ENCODE measurements around the gene TMEM117.
"Not testable (repeated sequence)": the region's sequence is repeated elsewhere in the genome, so short reads cannot be mapped to it uniquely, and the experiment has no call there.

The TMEM117 gene

GRCh38 chr12:44299524-44299923 lies 463.6 kb downstream of the TMEM117 start:
- no peak for DNase-seq (ENCODE audit: low spot score)

- no peak for DNase-seq (ENCODE audit: low spot score)
These were observed 471.8 kb downstream of the TMEM117 start for GRCh38 chr12:44307506-44308168.

DNA sequence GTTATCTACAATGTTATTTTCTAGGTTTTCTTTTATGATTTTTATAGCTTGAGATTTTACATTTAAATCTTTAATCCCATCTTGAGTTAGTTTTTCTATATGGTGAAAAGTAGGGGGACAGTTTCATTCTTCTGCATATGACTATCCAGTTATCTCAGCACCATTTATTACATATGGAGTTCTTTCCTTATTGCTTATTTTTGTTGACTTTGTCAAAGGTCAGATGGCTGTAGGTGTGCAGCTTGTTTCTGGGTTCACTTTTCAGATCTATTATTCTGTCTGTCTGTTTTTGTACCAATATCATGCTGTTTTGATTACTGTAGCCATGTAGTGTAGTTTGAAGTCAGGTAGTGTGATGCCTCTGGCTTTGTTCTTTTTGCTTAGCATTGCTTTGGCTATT lies 477.3 kb downstream of the TMEM117 start:
- DNase-seq (ENCODE audit: low spot score) = no peak

DNA sequence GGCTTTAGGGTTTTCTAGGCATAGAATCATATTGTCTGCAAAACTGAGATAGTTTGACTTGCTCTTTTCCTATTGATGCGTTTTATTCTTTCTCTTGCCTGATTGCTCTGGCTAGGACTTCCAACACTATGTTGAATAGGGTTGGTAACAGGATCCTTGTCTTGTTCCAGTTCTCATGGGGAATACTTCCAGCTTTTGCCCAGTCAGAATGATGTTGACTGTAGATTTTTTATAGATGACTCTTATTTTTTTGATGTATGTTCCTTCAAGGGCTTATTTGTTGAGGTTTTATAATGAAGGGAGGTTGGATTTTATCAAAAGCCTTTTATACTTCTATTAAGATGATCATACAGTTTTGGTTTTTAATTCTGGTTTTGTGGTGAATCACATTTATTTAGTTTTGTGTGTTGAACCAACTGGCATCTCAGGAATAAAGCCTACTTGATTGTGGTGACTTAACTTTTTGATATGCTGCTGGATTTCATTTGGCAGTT lies 478.2 kb downstream of the TMEM117 start:
- DNase-seq (ENCODE audit: low spot score) = no peak

DNA sequence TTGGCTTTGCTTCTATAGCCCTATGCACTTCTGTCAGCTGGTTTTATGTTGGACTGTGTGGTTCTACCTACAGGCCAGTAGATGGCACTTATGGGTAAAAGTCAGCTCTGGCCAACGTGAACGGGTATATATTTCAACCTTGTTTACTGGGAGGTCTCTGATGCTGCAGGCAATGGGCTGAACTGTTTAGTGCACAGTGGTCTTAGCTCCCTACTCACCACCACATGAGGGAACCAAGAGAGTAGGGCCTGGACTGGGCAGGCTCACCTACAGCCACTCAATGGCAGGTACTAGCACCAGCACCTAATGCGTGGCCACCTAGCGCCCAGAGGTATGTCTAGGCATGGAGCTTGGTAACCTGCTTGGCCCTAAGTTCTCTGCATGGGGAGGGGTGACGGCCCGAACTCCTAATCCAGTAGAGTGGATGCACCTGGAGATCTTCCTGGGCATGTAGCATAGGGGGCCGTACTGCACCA lies 481.8 kb downstream of the TMEM117 start:
- no peak for DNase-seq (ENCODE audit: low spot score)

GRCh38 chr12:44331269-44331668 lies 495.4 kb downstream of the TMEM117 start:
- no peak for DNase-seq (ENCODE audit: low spot score)

DNA sequence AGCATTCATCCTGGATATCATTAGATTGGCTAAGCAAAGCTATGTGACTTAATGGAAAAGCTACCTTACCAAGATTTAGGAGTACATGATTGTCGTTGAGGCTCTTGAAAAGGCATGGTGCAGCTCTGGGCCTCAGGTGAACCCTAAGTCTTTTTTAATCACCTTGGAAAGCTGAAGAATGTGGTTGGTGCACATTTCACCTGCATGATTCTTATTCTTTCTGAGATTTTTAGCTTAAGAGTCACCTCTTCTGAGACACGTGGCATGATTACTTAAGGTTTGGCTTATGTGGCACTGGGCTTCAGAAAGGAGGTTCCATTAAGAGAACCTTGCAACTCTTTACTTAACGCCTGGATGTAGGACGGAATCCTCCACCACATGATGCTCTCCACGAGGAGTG lies 498.5 kb downstream of the TMEM117 start:
- DNase-seq (ENCODE audit: low spot score) = no peak

- DNase-seq (ENCODE audit: low spot score) = no peak
These were observed 499.1 kb downstream of the TMEM117 start for GRCh38 chr12:44335030-44335429.

GRCh38 chr12:44336577-44336976 lies 500.7 kb downstream of the TMEM117 start:
- no peak for DNase-seq (ENCODE audit: low spot score)

GRCh38 chr12:44342371-44342770 lies 506.5 kb downstream of the TMEM117 start:
- no peak for DNase-seq (ENCODE audit: low spot score)

DNA sequence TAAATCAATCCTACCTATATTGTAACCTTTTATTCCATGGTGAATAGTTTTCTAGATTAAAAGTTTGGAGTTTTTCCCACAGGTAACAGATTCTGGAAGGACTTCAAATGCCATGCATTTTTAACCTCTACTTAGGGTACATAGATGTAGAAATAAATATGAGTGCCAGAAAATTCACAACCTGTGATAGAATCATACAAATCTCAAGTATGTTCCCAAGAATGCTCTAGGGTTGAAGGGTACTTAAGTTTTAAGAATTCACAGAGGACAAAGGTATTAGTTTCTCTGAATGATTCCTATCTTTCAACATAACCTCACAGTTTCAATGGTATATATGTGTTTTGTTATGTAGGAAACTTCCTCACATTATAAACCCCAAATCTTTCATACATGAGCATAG lies 511.3 kb downstream of the TMEM117 start:
- DNase-seq (ENCODE audit: low spot score) = no peak

DNA sequence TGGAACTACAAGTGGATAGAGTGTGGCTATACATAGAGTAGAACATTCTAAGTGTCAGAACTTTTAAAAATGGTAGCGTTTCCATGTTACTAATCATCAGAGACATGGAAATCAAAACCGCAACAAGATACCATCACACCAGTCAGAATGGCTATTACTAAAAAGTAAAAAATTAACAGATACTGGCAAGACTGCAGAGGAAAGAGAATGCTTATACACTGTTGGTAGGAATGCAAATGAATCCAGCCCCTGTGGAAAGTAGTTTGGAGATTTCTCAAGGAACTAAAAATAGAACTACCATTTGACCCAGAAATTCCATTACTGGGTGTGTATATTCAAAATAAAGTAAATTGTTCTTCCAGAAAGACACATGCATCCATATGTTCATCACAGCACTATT lies 521.6 kb downstream of the TMEM117 start:
- no peak for DNase-seq (ENCODE audit: low spot score)

GRCh38 chr12:44358636-44359035 lies 522.8 kb downstream of the TMEM117 start:
- no peak for DNase-seq (ENCODE audit: low spot score)

DNA sequence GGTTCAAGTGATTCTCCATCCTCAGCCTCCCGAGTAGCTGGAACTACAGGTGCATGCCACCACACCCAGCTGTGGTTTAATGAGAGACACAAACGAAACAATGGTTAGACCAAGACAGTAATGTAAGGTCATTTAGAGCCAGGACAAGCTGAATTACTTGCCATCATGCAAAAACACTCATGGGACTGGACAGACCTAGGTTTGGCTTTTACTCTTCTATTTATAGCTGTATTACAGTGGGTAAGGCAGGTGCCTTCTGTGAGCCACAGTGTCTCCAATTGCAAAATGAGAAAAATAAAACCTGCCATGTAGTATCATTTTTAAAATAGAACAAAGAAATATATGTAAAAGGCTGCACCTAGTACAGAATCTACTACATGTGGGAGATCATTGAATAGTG lies 527.1 kb downstream of the TMEM117 start:
- DNase-seq (ENCODE audit: low spot score) = no peak

GRCh38 chr12:44367136-44367535 lies 531.3 kb downstream of the TMEM117 start:
- DNase-seq (ENCODE audit: low spot score) = no peak

DNA sequence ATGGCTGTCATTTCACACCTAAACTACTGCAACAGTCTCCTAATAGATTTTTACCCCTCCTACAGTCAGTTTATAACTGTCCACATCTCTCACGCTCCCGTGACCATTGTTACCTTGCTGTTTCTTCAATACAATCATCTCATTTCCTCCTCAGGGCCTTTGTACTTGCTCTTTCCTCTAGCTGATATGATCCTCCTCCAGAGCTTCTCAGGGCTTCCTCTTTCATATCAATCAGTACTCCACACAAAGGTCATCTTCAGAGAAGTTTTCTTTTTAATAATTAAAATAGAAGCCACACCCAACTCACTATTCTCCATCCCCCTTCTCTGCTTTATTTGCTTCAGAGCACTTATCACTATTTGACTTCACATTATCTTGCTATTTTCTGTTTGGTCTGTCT lies 532.0 kb downstream of the TMEM117 start:
- DNase-seq (ENCODE audit: low spot score) = no peak

GRCh38 chr12:44369998-44370397 lies 534.1 kb downstream of the TMEM117 start:
- no peak for DNase-seq (ENCODE audit: low spot score)

DNA sequence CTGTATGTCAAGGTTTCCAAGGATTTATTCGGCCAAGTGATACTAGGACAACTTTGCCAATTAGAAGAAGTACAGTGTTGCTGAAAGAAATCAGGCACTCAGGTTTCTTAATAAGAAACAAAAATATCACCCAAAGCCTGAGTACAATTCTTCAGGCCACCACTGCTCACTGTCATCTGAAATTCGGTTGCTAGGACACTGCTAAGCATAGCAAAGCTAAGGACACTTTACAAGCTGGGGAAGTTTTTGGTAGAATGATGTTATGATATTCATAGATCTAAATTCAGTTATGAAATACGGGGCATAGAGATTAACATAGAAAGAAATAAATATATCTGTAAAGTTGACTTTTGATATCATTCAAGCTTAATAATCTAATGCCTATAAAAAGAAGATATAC lies 535.1 kb downstream of the TMEM117 start:
- DNase-seq (ENCODE audit: low spot score) = no peak

DNA sequence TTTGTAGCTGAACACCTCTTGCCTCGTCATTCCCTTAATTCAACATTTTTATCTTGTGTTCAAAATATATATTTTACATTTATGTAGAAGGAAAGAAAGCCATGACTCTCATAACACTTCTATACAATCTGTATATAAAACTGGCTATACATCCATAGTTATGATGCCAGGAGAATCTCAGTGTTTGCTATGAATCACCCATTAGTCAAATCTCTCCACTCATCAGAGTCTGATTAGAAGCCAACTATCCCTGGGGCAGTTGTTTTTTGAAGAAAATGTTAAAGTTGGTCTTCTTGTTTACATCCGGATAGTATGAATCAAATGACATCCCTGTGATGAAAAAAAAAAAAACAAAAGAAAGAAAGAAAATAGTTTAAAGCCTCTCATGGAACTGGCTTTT lies 536.4 kb downstream of the TMEM117 start:
- DNase-seq (ENCODE audit: low spot score) = no peak

DNA sequence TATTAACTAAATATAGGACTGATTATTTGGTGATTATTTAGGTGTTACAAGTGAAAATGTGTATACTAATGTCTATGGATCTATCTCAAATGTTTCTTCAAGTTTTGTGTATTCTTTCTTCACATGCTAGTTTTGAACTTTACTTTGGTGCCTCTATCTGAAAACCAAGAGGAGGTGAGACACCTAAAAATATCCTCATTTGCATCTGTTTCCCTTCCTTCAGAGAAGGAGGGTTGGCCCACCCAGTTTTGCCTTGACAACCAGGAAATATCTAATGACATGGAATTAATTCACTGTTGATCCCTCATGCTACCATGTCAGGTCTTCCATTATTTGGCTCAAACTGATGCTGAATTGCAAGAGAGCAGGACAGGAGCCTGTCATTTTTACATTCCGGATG lies 539.8 kb downstream of the TMEM117 start:
- no peak for DNase-seq (ENCODE audit: low spot score)

DNA sequence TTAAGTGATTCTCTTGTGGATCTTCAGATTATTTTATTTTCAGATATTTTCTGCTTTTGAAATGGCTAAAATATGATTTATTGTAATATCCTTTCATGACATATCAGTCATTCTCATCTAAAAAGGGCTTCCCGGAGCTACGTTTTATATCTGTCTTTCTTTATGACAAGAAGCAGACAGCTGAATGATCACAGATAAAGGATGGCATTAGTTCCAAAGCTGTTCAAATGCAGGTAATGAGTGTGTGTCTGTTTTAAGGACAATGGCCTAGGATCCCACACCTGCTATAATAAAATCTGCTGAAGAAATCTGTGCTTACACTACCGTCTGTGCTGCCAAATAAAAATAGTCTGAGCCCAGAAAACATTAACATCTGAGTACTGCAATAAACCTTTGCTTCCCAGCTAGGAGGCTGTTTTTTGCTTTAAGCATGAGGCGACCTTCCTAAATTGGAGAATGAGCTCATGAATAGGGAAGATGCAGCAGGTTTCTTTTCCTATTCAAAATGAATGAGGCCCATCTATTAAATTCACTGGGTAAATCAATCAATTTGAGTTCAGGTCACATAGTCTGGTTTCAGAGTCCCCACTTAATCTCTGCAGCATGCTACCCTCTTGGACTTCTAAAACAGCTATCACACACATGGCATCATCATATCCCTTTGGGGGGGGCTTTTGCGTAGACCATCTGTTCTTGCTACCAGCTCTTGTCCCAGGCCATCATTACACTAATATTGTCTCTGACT lies 541.7 kb downstream of the TMEM117 start:
- no peak for DNase-seq (ENCODE audit: low spot score)

DNA sequence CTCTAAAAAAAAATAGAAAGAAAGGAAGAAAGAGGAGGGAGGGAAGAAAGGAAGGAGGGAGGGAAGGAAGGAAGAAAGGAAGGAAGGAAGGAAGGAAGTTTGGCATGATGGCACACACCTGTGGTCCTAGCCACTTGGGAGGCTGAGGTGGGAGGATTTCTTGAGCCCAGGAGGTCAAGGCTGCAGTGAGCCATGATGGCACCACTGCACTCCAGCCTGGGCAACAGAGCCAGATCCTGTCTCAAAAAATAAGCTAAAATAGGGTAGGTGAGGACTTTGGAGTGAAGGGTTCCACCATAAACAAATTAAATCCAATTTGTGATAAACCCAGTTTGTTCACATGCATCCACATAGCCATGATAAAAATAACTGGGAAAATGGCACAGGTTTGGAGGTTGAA lies 543.2 kb downstream of the TMEM117 start:
- DNase-seq (ENCODE audit: low spot score) = not testable (repeated sequence)

DNA sequence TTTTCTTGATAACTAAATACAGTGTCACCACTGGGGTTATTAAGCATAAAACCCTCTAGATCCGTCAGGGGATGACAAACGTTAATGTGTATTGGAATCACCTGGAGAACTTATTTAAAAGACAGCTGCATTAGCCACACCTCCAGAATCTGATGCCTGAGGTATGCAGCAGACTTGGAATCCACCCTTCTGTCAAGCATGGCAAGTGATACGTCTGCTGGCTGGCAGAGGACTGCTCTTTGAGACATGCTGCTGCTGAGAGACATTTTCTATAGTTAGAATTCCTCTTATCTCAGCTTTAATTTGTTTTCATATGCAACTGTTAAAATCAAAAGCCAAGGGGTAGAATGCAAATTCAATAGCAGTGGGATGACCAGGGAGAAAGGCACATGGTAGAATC lies 544.0 kb downstream of the TMEM117 start:
- no peak for DNase-seq (ENCODE audit: low spot score)

DNA sequence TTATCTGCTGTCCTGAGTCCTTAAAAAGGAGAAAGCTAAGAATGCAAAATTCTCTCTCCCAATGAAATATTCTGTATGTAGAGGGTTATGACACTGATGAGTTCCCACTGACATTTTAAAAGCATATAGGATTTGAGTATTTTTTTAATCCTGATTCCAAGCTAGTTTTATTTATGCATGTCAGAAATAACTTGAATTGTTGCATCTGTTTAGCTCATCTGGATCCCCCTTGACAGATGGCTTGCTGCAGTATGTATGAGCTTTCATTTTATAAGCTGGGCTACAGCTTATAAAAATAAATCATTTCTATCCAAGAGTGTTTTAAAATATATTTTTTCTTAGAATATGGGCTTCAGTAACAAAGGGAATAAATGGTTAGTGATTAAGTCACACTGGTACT lies 545.0 kb downstream of the TMEM117 start:
- DNase-seq (ENCODE audit: low spot score) = no peak
